Fibroblast of the conjunctiva (primary cell): ENCODE data around the gene RUFY3.

Source experiments
- DNase-seq: peaks from one replicate; pipeline ENCODE4 v3.0.0-alpha.2; 2010; ENCODE audit warnings: low read depth

Gene RUFY3

DNA sequence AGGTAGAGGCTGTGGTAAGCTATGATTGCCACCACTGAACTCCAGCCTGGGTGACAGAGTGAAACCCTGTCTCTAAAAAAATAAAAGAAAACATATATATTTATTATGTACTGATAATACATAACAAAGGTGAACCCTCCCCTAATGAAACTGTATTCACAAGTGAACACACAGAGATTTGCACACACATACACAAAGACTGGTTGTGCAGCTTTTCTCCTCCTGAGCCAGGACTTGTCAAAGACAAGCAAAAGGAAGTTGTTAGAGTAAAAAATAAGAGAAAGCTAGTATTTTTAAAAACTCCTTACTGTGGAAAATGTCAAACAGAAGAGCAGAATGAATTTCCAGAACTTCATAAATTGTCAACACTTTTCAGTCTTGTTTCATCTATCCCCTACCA is 119.4 kb downstream of the RUFY3 start:
- no peak for DNase-seq

DNA sequence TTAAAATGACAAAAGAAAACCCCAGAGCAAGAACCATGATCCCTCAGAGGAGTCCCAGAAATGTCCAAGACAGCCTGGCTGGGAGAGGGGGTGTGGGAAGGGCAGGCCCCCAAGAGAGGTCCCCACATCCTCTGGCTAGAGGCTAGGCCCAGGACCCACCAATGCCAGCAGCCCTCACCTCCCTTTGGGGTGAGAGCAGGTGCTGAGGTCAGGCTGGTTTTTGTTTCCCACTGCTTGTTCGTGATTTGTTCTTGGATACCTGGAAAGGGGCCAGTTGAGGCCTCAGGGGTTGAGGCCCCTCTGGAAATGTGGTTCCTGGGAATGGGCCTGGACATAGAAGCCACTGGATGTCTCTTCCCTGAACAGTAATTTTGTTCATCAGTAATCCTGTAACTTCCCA is 120.2 kb downstream of the RUFY3 start:
- no peak for DNase-seq

- no peak for DNase-seq
Observed at GRCh38 chr4:70842761-70843435, 121.1 kb downstream of the RUFY3 start.

DNA sequence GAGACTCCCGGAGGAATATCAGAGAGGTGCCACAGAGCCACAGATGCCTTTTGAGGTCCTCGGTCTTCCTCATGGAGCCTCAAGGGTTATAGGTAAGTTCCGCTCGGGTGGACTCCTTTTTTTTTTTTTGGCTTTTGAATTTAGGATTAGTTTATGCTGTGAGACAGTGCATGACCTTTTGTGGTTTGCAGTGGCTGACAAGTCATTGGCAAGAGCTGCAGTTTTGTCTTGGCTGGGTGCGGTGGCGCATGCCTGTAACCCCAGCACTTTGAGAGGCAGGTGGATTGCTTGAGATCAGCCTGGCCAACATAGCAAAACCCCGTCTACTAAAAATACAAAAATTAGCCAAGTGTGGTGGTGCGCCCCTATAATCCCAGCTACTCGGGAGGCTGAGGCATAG is 122.4 kb downstream of the RUFY3 start:
- no peak for DNase-seq

- no peak for DNase-seq
Observed at GRCh38 chr4:70849291-70849690, 127.5 kb downstream of the RUFY3 start.

- no peak for DNase-seq
Observed at GRCh38 chr4:70855464-70855863, 133.7 kb downstream of the RUFY3 start.
